ENCODE measurements around the gene GPR61. TPM values are rescaled to one million over a fixed set of nuclear protein-coding genes. Genes with fewer than 3 reads are reported as not detected.

GPR61 gene
- polyA plus RNA-seq, 3 donors: 0.87 to 1.2 (median 1.1) TPM

DNA sequence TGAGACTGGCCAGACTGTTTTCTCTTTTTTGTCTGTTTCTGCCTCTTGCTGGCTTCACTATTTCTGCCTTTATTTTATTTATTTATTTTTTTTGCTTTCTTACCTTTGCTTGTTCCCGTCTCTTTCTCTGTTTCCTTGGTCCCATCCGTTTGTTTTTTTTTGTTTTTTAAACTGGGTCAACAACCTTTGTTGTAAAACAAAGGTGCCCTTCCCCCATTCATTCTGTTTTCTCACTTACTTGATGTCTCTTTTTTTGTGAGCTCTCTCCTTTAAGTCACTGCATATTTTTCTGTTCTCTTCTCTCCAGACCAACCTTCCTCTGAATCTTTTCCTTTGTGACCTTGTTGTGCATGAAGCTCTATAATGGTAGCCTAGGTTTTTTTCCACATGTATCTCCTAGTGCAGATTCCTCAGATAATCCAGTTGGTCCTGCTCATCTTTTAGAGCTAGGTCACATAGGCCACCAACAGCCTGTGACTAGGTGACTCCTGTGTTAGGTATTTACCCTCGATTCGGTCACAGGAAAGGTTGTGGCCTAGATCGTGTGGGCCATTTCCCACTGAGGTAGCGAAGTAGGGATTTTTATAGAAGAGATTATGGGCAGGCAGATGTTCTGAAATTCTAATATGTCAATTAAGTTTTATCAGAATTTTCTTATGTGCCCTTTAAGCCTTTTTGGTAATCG is 24.7 kb downstream of the GPR61 start:
- no peak for DNase-seq (ENCODE audit: low read depth in 3 of 3, low spot score in 2 of 3)

DNA sequence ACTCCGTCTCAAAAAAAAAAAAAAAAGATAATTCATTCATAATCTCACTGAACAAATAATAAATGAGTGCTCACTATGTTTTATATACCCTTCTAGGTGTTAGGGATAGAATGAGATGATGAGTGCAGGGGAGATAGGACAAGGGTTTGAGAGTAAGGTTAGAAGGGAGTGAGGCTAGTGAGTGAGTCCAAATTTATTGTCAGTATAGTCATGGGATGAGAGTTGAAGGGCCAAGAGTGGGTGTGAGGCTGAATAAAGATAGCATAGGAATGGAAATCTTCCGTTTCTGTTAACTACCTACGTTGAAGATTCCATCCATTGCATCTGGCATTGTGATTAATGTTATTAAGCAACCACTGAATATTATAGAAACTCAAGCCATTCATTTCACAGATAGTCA is 25.6 kb downstream of the GPR61 start:
- no peak for DNase-seq (ENCODE audit: low read depth in 3 of 3, low spot score in 2 of 3)

DNA sequence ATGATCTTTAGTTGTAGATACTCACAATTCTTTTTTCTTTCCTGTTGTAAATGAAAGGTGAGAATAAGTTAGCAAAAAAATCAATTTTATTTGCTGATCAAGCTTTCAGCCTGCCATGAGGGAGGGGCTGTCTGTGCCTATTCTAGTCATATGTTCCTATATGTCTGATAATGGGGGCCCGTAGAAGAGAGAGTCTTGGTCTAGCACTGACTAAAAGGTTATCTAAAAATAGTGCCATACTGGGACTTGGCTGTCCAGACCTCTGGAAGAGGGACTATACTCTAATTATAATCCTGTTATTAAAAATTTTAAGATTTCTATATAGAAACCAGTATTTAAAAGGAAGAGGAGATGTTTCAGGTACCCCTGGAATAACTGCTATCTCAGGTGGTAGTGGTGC is 27.3 kb downstream of the GPR61 start:
- no peak for DNase-seq (ENCODE audit: low read depth in 3 of 3, low spot score in 2 of 3)

DNA sequence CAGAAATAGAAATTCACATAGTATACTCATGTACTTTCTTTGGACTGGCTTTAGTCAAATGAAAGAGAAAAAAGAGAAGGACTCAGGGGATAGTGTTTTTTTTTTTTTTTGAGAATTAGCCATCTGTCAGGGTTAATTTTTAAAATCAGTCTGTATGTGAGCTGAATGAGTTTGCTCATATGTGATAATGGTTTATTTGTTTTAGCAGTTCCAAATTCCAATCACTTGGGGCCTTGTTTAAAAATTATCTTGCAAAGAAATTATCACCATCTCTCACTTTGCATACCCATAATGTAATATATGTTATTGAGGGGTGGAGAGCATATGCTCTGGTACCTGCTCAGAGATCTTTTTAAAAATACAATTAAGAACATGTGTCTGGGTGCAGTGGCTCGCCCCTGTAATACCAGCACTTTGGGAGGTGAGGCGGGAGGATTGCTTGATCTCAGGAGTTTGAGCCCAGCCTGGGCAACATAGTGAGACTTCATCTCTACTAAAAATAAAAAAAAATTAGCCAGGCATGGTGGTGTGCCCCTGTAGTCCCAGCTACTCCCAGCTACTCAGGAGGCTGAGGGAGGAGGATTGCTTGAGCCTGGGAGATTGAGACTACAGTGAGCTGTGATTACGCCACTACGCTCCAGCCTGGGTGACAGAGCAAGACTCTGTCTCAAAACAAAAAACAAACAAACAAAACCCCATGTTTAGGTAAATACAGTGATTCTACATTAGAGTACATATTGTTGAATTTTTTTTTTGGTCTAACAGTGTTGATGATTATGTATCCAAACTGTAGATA is 28.4 kb downstream of the GPR61 start:
- DNase-seq (ENCODE audit: low read depth in 3 of 3, low spot score in 2 of 3): no peak

DNA sequence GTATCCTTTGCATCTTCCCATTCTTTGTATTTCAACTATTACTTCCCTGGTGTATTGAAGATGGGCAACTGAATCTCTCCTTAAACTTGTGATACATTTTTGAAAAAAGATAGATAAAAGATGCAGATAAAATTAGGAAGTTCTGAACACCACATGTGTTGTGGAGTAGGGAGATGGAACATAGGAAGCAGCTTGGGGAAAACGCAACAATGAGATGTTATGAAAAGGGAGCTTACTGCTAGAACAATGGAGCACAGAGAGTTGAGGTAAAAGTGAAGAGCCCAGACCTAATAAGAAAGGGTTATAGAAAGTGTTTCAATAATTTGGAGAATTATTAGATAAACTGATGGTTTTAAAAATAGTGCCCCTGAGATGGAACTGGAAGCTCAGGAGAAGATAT is 29.7 kb downstream of the GPR61 start:
- no peak for DNase-seq (ENCODE audit: low read depth in 3 of 3, low spot score in 2 of 3)

DNA sequence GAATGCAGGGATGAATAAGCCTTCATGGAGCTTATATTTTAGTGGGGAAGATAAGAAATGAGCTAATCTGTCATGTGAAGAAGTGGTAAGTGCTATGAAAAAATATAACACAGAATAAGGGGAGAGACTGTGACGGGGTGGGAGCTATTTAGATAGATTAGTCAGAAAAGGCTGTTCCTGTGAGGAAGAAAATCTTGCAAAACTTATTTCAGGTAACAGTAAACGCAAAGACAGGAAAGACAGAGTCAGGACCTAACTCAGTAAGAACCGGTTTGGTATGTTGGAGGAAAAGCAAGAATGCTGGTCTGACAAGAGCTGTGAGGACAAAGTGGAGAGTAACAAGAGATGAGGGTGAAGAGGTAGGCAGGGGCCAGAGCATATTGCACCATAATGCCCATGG is 30.7 kb downstream of the GPR61 start:
- DNase-seq (ENCODE audit: low read depth in 3 of 3, low spot score in 2 of 3): no peak

DNA sequence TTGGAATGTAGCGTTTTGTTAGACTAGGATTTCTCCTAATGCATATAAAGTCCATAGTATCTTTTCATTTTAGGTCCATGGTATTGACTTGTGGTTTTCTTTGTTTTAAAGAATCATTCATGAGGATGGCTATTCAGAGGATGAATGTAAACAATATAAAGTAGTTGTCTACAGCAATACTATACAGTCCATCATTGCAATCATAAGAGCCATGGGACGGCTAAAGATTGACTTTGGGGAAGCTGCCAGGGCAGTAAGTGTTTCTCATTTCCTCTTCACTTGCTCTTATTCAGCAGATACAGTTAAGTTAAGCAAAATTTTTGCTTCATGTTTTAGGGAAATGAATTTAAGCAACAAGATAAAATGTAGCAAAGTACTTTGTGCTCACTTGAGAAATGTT is 34.1 kb downstream of the GPR61 start:
- no peak for DNase-seq (ENCODE audit: low read depth in 3 of 3, low spot score in 2 of 3)

DNA sequence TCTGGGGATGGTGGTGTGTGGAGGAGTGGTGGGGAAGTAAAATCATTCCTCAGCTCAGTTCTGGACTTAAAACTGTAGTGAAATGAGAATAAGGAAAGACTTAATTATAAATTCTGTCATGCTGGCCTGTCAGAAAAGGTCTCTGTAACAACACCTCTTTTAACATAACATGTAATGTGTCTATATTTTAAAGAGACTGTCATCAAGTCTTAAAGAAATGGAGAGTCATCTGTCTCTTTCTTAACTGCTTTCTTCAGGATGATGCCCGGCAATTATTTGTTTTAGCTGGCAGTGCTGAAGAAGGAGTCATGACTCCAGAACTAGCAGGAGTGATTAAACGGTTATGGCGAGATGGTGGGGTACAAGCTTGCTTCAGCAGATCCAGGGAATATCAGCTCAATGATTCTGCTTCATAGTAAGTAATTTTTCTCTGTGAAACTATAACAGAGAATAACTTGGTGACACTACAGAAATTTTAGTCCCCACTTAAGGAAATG is 39.3 kb downstream of the GPR61 start:
- DNase-seq (ENCODE audit: low read depth in 3 of 3, low spot score in 2 of 3): no peak

DNA sequence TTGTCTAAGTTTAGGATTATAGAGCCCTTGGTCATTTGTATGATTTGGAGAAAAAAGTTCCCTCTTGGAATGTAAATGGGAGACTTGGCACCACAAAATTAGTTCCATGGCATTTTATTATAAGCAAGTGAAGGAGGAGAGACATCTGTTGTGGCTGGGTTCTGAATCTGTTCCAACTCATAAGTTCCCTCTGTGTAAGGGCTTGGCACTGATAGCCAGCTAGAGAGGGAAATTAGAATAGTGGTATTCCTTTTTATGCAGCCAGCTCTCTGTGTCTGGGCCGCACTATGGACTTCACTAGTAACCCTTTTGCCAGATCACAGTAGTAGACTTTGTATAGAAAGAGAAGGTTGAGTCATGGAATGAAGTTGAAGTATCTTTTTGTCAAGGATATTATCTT is 39.8 kb downstream of the GPR61 start:
- DNase-seq (ENCODE audit: low read depth in 3 of 3, low spot score in 2 of 3): no peak

DNA sequence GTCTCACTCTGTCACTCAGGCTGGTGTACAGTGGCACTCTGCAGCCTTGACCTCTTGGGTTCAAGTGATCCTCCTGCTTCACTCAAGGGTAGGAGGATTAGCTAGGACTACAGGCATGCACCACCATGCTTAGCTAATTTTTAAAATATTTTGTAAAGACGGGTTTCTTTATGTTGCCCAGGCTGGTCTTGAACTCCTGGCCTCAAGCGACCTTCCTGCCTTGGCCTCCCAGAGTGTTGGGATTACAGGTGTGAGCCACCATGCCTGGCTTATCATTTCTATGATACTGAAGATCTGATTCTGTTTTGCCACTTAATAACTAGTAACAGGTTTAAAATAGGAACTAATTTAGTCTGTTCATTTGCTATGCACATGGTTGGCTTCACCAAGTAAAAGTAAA is 42.3 kb downstream of the GPR61 start:
- no peak for DNase-seq (ENCODE audit: low read depth in 3 of 3, low spot score in 2 of 3)

DNA sequence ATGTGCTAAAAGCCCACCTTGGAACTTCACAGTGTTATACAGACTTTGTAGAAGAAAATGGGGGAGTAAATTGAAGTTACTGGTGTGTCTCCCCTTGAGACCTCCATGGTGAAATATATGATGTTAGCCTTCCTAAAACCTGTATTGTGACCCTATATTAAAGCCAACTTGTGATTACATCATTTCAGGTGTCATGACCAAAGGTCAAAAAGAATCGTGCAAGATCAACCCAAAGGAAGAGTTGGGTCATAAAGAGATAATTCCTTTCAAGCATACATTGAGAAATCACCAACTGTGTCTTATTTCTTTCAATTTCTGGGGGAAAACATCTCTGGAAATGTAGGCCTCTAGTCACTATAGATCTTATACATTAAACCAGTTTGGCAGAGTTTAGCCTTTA is 45.1 kb downstream of the GPR61 start:
- DNase-seq (ENCODE audit: low read depth in 3 of 3, low spot score in 2 of 3): no peak

DNA sequence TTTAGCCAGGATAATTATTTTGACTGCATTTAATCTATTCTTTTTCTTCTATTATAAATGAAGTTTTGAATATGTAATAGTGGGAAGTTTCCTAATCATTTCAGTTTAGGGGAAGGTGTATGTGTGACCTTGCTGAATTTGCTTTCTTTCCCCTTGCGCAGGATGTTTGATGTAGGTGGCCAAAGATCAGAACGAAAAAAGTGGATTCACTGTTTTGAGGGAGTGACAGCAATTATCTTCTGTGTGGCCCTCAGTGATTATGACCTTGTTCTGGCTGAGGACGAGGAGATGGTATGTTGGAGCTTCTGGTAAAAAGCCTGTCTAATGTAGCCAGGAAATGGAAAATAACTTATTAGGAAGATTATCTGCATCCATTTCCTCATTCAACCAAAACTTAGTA is 46.4 kb downstream of the GPR61 start:
- no peak for DNase-seq (ENCODE audit: low read depth in 3 of 3, low spot score in 2 of 3)

DNA sequence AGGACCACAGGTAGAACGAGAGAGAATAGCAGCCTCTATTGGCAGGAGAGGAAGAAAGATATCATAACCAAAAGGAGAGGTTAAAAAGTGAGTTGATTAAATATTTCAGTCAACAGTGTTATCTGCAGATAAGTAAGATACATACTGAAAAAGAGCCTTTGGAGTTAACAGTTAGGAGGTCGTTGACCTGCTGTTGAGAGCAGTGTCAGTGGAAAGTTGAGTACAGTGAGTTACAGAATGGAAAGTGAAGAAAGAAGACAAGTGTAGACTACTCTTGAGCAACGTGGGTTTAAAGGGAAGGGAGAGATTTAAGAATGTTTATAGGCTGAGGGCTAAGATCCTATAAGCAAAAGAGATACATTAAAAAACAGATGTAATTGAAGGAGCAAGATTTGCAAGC is 49.5 kb downstream of the GPR61 start:
- DNase-seq (ENCODE audit: low read depth in 3 of 3, low spot score in 2 of 3): no peak

DNA sequence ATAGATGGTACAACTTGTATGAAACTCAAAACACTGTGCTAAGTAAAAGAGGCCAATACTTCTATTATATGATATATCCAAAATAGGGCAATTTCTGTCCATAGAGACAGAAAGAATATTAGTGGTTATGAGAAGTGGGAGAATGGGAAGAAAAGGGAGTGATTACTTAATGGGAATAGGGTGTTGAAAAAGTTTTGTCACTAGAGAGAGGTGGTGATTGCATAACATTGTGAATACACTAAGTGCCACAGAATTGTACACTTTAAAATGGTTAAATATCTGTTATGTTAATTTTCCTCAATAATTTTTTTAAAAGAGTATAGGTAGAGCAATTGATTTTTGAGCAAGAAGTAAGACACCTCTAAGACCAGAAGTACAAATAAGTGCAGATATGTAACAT is 50.0 kb downstream of the GPR61 start:
- DNase-seq (ENCODE audit: low read depth in 3 of 3, low spot score in 2 of 3): no peak

DNA sequence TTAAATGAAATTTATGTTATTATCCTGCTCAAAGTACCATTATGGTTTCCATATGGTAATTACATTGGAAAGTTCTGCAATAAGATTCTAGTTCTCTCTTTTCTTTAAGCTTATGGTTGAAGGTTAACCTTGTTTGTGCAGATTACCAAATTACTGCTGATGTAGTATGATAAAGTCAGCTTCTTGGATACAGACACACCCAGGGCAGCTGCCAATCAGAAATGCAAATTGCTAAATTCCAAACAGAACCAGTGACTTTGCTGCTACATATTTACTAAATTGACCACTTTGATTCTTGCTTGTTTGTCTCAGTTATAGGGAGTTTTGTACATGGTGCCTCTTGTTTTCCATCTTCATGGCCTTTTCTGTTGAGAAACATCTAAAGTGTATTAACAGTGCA is 53.2 kb downstream of the GPR61 start:
- no peak for DNase-seq (ENCODE audit: low read depth in 3 of 3, low spot score in 2 of 3)

DNA sequence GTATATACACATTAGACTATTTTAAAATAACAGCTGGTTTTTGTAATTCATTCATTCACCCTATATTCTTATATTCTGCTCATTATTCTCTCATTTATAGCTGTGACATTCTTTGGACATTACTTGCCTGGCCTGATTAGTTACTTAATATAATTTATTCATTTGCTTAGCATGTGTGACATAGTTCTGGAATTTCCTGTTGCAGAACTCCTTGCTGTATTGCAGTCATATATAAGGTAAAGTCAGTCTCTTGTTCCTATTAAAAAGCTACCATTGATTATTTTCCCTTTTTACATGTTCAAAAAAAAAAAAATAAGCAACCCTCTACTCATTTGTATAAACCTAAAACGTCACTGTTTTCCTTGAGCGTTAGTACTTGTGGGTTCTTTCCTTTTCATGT is 55.9 kb downstream of the GPR61 start:
- DNase-seq (ENCODE audit: low read depth in 3 of 3, low spot score in 2 of 3): peak in 1 of 3 donors; percentile 29

Other genes starting within 250 kb of the GPR61 start
- gene MYBPHL, start 232.9 kb upstream of the GPR61 start, polyA plus RNA-seq (ENCODE audit: insufficient read length in 3 of 3): under 1 TPM in 1 of 3 donors, not detected in 2; 0.08 TPM
- 10 to 100 TPM; 58.4 to 64.9 (median 60.2) TPM for gene SORT1, start 142.0 kb upstream of the GPR61 start, polyA plus RNA-seq (ENCODE audit: insufficient read length in 3 of 3)
- 100 to 1,000 TPM; 135 to 147 (median 136) TPM for gene PSMA5, start 113.4 kb upstream of the GPR61 start, polyA plus RNA-seq (ENCODE audit: insufficient read length in 3 of 3)
- 1 to 10 TPM; 6.7 to 10.0 (median 9.3) TPM for gene SYPL2, start 73.3 kb upstream of the GPR61 start, polyA plus RNA-seq (ENCODE audit: insufficient read length in 3 of 3)
- gene ATXN7L2, start 56.0 kb upstream of the GPR61 start, polyA plus RNA-seq (ENCODE audit: insufficient read length in 3 of 3): 1 to 10 TPM; 6.0 to 7.7 (median 6.3) TPM
- gene CYB561D1, start 45.8 kb upstream of the GPR61 start, polyA plus RNA-seq (ENCODE audit: insufficient read length in 3 of 3): 10 to 100 TPM in 1 of 3 donors, 1 to 10 TPM in 2; 9.0 to 10.2 (median 9.8) TPM
- 10 to 100 TPM in 1 of 3 donors, 1 to 10 TPM in 2; 7.8 to 10.5 (median 8.8) TPM for gene AMIGO1, start 30.1 kb upstream of the GPR61 start, polyA plus RNA-seq (ENCODE audit: insufficient read length in 3 of 3)
- 10 to 100 TPM; 12.5 to 13.8 (median 13.5) TPM for gene GNAI3, start 8.7 kb downstream of the GPR61 start, polyA plus RNA-seq (ENCODE audit: insufficient read length in 3 of 3)
- not detected for gene GNAT2, start 79.7 kb downstream of the GPR61 start, polyA plus RNA-seq (ENCODE audit: insufficient read length in 3 of 3)
- 10 to 100 TPM; 39.9 to 44.7 (median 40.8) TPM for gene AMPD2, start 80.0 kb downstream of the GPR61 start, polyA plus RNA-seq (ENCODE audit: insufficient read length in 3 of 3)
- gene GSTM4, start 116.2 kb downstream of the GPR61 start, polyA plus RNA-seq (ENCODE audit: insufficient read length in 3 of 3): 10 to 100 TPM; 57.7 to 69.9 (median 61.7) TPM
- gene GSTM2, start 128.2 kb downstream of the GPR61 start, polyA plus RNA-seq (ENCODE audit: insufficient read length in 3 of 3): 100 to 1,000 TPM; 150 to 219 (median 178) TPM
- gene GSTM1, start 147.9 kb downstream of the GPR61 start, polyA plus RNA-seq (ENCODE audit: insufficient read length in 3 of 3): 100 to 1,000 TPM in 1 of 3 donors, 1 to 10 TPM in 2; 3.2 to 118 (median 3.3) TPM
- 10 to 100 TPM; 29.0 to 60.4 (median 38.6) TPM for gene GSTM5, start 172.4 kb downstream of the GPR61 start, polyA plus RNA-seq (ENCODE audit: insufficient read length in 3 of 3)
- gene GSTM3, start 201.2 kb downstream of the GPR61 start, polyA plus RNA-seq (ENCODE audit: insufficient read length in 3 of 3): 100 to 1,000 TPM; 227 to 298 (median 295) TPM
- gene EPS8L3, start 224.1 kb downstream of the GPR61 start, polyA plus RNA-seq (ENCODE audit: insufficient read length in 3 of 3): under 1 TPM; 0.12 to 0.56 (median 0.28) TPM

All from right renal cortex interstitium (tissue), 3 donors.